DOHH2 (cell line): ENCODE data around the gene CHEK2.

Experiments used
- H3F3A ChIP-seq: fragments of 200-600 bp; sonication (generic), shearing (Covaris generic); 2 replicates; pipeline ENCODE4 v1.6.0; 2016; ENCODE audit warnings: antibody characterized with exemption, mild to moderate bottlenecking; ENCODE audit not compliant: control insufficient read depth, insufficient read depth
- H3K27ac ChIP-seq: fragments of 200-600 bp; sonication (generic); 2 replicates; pipeline ENCODE4 v1.5.1; 2014; ENCODE audit warnings: low read depth, mild to moderate bottlenecking, low read length, moderate library complexity
- H3K27me3 ChIP-seq: fragments of 200-600 bp; sonication (generic); 2 replicates; pipeline ENCODE4 v1.6.1; 2014; ENCODE audit warnings: mild to moderate bottlenecking, low read length, mixed read lengths; ENCODE audit not compliant: control insufficient read depth
- H3K36me3 ChIP-seq: fragments of 200-600 bp; sonication (generic); 2 replicates; pipeline ENCODE4 v1.6.1; 2014; ENCODE audit warnings: mild to moderate bottlenecking, low read length, moderate library complexity, mixed read lengths; ENCODE audit not compliant: control insufficient read depth
- H3K4me1 ChIP-seq: fragments of 200-600 bp; sonication (generic); 2 replicates; pipeline ENCODE4 v1.6.1; 2014; ENCODE audit warnings: mild to moderate bottlenecking, low read length, mixed read lengths; ENCODE audit not compliant: control insufficient read depth
- H3K4me2 ChIP-seq: fragments of 200-600 bp; sonication (generic); 2 replicates; pipeline ENCODE4 v1.6.0; 2014; ENCODE audit warnings: mild to moderate bottlenecking, low read length, moderate library complexity
- H3K4me3 ChIP-seq: fragments of 200-600 bp; sonication (generic); 2 replicates; pipeline ENCODE4 v1.5.1; 2014; ENCODE audit warnings: mild to moderate bottlenecking, low read length, mixed read lengths
- H3K79me2 ChIP-seq: fragments of 200-600 bp; sonication (generic); 2 replicates; pipeline ENCODE4 v1.6.1; 2014; ENCODE audit warnings: mild to moderate bottlenecking, low read length, mixed read lengths; ENCODE audit not compliant: control insufficient read depth
- H3K9me2 ChIP-seq: fragments of 200-600 bp; sonication (generic); replicated peaks from 2 replicates; pipeline ENCODE4 v1.6.1; 2014; ENCODE audit warnings: mild to moderate bottlenecking, low read length, mixed read lengths; ENCODE audit not compliant: control insufficient read depth
- H3K9me3 ChIP-seq: fragments of 200-600 bp; sonication (generic); 2 replicates; pipeline ENCODE4 v1.6.1; 2014; ENCODE audit warnings: antibody characterized with exemption, low read length, mixed read lengths; ENCODE audit not compliant: control insufficient read depth, insufficient read depth
- H4K20me1 ChIP-seq: fragments of 200-600 bp; sonication (generic); 2 replicates; pipeline ENCODE4 v1.6.0; 2014; ENCODE audit warnings: low read depth, mild to moderate bottlenecking, antibody characterized with exemption, low read length, moderate library complexity; ENCODE audit not compliant: control insufficient read depth, insufficient read depth
- EZH2phosphoT487 ChIP-seq: fragments of 200-600 bp; sonication (generic); IDR thresholded peaks from 2 replicates; pipeline ENCODE4 v1.6.1; 2017; ENCODE audit warnings: borderline replicate concordance, mild to moderate bottlenecking, antibody characterized with exemption, low read length, moderate library complexity, mixed read lengths
- TF ChIP-seq, protein P1 (sequence below): fragments of 200-600 bp; sonication (generic); IDR thresholded peaks from one replicate; pipeline ENCODE4 v1.5.1; 2014; ENCODE audit warnings: antibody characterized with exemption, mild to moderate bottlenecking, low read depth, low read length; ENCODE audit not compliant: poor library complexity, severe bottlenecking

CHEK2 gene

DNA sequence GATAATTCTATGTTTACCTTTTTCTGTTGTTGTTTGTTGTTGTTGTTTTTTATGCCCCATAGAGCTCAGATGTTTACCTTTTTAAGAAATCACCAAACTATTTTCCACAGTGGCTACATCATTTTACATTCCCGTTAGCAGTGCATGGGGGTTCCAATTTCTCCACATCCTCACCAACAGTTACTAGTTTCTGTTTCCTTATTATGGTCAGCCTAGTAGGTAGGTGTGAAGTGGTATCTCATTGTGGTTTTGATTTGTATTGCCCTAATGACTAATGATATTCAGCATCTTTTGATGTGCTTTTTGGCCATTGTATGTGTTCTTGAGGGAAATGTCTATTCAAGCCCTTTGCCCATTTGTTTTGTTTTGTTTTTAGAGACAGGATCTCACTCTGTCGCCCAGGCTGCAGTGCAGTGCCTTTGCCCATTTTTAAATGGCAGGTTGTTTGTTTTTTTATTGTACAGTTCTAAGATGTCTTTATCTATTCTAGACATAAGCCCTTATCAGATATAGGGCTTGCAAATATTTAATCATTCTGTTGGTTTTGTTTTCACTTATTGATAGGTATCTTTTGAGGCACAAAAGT, 27.5 kb downstream of the CHEK2 start:
- H3K36me3 ChIP-seq: peaks cover 49% of the 10 kb centered on the region
- H4K20me1 ChIP-seq: no peaks in the 10 kb centered on the region
- H3K79me2 ChIP-seq: no peaks in the 10 kb centered on the region
- no peak overlapping the region for H3K27ac ChIP-seq
- no peaks in the 10 kb centered on the region for H3K9me3 ChIP-seq
- H3K4me3 ChIP-seq: no peak overlapping the region
- no peaks in the 10 kb centered on the region for H3K4me1 ChIP-seq
- no peaks in the 10 kb centered on the region for H3K27me3 ChIP-seq
- H3K4me2 ChIP-seq: no peak overlapping the region
- TF ChIP-seq, protein P1, sequence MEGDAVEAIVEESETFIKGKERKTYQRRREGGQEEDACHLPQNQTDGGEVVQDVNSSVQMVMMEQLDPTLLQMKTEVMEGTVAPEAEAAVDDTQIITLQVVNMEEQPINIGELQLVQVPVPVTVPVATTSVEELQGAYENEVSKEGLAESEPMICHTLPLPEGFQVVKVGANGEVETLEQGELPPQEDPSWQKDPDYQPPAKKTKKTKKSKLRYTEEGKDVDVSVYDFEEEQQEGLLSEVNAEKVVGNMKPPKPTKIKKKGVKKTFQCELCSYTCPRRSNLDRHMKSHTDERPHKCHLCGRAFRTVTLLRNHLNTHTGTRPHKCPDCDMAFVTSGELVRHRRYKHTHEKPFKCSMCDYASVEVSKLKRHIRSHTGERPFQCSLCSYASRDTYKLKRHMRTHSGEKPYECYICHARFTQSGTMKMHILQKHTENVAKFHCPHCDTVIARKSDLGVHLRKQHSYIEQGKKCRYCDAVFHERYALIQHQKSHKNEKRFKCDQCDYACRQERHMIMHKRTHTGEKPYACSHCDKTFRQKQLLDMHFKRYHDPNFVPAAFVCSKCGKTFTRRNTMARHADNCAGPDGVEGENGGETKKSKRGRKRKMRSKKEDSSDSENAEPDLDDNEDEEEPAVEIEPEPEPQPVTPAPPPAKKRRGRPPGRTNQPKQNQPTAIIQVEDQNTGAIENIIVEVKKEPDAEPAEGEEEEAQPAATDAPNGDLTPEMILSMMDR: no peak
- no peak for TF ChIP-seq EZH2phosphoT487
- H3F3A ChIP-seq: peaks cover 3% of the 10 kb centered on the region; the same call in 1 of the 2 replicates
- H3K9me2 ChIP-seq: no peaks in the 10 kb centered on the region

DNA sequence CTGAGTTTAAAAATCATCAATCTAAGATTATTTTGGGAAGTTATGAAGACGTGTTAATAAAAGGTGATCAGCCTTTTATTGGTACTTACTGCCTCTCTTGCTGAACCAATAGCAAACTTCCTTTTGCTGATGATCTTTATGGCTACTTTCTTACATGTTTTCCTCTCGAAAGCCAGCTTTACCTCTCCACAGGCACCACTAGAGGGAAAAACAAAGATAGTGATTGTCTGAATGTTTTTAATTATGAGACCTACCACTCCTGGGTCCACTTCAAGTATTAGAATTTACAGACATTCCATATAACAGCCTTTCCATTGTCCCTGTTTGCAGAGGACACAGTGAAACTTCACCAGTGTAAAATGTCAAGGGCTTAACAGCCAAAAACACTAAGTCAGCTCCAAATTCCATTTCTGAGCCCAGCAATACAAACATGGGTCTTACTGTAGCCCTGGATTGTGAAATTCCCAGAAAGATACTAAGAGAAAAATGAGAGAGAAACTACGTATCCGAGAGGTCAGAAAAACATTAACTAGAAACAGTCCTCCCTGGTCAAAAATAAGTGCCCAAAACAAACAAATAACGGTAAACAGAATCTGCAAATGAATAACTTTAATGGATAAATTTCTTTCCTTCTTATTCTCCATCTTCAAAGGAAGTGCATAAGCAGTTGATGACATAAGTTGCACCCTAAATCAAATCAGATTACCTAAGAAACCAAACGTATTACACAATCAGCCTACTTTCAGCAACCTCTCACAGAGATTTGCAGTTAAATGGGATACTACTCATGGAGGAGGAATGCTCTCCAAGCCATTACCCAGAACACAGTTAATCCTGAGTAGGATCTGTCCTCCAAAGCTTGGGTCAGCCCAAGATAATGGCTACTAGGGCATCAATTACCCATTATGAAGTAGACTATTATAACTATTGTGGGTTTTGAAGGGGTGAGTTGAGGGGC, 29.5 kb downstream of the CHEK2 start:
- Histone ChIP-seq H3K4me2 (no peak overlapping the region), H3K9me3 (no peaks in the 10 kb centered on the region), H3K4me3 (no peak overlapping the region), H3K27ac (no peak overlapping the region), H3F3A (peaks cover 3% of the 10 kb centered on the region; the same call in 1 of the 2 replicates), H3K4me1 (peaks cover 3% of the 10 kb centered on the region), H3K9me2 (no peaks in the 10 kb centered on the region), H3K36me3 (peaks cover 41% of the 10 kb centered on the region), H3K79me2 (no peaks in the 10 kb centered on the region), H4K20me1 (no peaks in the 10 kb centered on the region), H3K27me3 (no peaks in the 10 kb centered on the region)
- TF ChIP-seq, protein P1: no peak
- TF ChIP-seq EZH2phosphoT487: no peak

DNA sequence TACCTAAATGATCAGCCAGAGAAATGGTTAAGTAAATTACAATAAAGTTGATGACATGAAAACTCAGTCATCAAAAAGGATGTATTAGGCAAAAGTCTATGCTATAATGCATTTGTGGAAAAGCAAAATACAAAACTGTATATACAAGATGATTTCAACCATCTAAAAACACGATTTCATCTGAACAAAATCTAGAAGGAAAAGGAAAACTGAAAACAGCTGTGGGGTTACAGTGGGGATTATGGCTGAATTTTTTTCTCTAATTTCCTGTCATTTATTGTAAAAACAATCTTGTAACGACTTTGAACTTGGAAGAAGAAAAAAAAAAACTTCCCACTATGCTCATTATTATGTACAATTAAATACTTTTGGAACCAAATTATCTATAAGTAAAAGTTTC, 30.3 kb downstream of the CHEK2 start:
- H3K9me3 ChIP-seq: no peaks in the 10 kb centered on the region
- TF ChIP-seq EZH2phosphoT487: no peak
- TF ChIP-seq, protein P1: no peak
- no peak overlapping the region for H3K4me3 ChIP-seq
- H3F3A ChIP-seq: peaks cover 3% of the 10 kb centered on the region; the same call in 1 of the 2 replicates
- H3K79me2 ChIP-seq: no peaks in the 10 kb centered on the region
- H3K27me3 ChIP-seq: no peaks in the 10 kb centered on the region
- no peak overlapping the region for H3K4me2 ChIP-seq
- H3K9me2 ChIP-seq: no peaks in the 10 kb centered on the region
- H3K4me1 ChIP-seq: peaks cover 8% of the 10 kb centered on the region
- no peak overlapping the region for H3K27ac ChIP-seq
- H3K36me3 ChIP-seq: peaks cover 46% of the 10 kb centered on the region
- H4K20me1 ChIP-seq: no peaks in the 10 kb centered on the region
